Ramos (cell line): ENCODE data around the gene SHQ1.
"Not testable (repeated sequence)": the region's sequence is repeated elsewhere in the genome, so short reads cannot be mapped to it uniquely, and the experiment has no call there.

Source experiments
- in situ Hi-C: fragments of 300-500 bp; cut with MboI; formaldehyde crosslinking; loops from one replicate; pipeline ENCODE4 v1.14.3; 2022; ENCODE audit warnings: low sequenced_read_pairs; ENCODE audit not compliant: unreplicated experiment

The SHQ1 gene

GRCh38 chr3:72761410-72761809 lies 86.8 kb downstream of the SHQ1 start:
- in situ Hi-C loops: no loop called here

DNA sequence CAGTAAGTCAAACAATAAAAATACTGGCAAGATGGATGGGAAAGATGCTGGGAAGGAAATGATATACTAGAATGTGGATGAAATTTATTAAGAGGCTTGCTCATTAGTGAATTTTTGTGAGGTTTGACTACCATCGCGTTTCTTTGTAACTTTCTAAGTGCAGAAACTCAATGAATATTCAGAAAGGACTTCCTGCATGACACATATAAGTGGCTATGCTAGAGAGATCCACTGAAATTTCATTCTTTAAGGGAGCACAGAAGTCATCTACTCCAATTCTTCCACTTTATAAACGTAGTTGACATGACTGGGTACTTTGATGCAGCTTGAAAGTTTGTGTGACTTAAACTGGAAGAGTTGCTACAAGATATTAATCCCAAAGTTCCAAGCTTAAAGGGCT lies 88.0 kb downstream of the SHQ1 start:
- in situ Hi-C loops: no loop called here

- in situ Hi-C loops: no loop called here
These were observed 91.3 kb downstream of the SHQ1 start for GRCh38 chr3:72756900-72757299.

DNA sequence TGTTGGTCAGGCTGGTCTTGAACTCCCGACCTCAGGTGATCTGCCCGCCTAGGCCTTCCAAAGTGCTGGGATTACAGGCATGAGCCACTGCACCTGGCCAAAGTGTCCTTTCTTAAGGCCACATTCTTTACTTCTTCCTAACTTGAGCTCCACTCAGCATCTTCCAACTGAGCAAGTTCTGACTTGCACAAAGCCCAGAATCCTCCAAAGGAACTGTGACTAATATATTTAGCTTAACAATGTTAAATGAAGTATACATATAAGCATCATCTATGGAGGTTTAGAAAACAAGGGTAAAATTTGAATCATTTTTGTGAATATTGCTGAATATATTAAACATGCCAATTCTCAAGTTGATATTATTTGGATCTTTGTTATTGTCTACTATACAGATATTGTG lies 93.7 kb downstream of the SHQ1 start:
- in situ Hi-C loops: no loop called here

- in situ Hi-C loops: no loop called here
These were observed 94.8 kb downstream of the SHQ1 start for GRCh38 chr3:72753495-72753894.

DNA sequence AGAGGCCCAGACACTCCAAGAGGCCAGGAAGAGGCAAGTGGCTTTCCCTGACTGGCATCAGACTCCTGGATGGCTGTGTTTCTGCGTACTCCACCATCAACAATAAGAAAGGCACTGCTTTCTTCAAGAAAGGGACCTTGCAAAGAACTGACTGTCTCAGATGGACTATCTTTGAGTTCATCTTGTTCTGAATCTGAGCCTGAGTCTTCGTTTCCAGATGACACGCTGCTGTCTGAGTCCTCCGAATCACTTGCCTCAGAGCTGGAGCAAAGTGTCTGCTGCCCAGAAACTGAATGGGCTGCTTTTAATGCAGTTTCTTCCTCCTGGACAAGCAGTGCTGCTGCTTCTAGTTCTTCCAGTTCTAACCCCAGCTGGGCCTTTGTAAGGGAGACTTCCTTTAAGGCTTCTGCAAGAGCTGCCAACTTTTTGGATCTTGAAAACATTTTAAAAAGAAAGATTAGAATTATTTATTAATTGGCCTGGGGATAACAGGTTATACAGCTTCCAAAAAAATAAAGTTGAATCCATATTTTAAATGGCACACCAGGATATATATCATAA lies 97.8 kb downstream of the SHQ1 start:
- in situ Hi-C loops: no loop called here

- in situ Hi-C loops: no loop called here
These were observed 99.6 kb downstream of the SHQ1 start for GRCh38 chr3:72748659-72749058.

DNA sequence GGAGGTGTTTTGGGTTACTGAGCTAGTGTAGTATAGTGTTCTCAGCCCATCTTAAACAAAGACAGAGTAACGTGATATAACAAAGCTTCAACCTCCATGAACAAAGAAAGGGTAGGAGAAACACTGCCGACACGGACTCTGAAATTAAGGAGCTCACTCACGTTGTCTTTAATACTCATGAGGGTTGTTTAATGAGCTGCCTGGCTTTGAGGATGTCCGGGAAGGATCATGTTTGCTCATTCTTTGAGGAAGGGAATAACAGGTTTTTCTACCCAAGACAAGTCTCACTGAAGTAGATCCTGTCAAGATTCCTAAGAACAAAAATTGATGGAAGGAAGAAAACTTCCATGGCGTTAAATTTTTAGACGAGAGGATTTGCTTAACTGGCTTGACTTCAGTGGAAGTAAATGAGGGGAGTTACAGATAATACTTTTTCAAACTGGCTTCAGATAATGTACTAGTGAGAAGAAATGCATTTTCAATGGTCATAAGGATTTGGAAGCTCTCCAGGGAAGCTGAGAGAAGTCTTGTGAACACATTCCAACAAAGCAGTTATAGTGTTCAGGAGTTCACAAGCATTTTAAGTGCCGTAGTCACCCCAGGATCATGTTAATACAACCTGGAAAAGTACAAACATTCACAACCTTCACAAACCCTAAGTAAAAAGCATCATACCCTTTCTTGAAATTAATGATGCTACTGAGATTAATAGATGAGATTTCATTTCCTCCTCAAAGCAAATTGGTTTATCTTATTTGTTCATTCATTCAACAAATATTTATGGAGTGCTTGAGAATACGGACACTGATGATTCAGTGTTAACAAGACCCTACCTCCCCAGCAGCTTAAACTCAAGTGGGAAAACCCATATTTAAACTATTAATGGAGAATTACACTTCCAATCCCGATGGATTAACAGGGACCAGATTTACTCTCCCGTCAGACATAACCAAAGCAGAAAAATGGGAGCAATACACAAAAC lies 101.5 kb downstream of the SHQ1 start:
- in situ Hi-C loops: no loop called here

GRCh38 chr3:72745146-72745999 lies 102.9 kb downstream of the SHQ1 start:
- in situ Hi-C loops: no loop called here

GRCh38 chr3:72744330-72744729 lies 103.9 kb downstream of the SHQ1 start:
- in situ Hi-C loops: no loop called here

GRCh38 chr3:72739531-72740466 lies 108.4 kb downstream of the SHQ1 start:
- in situ Hi-C loops: no loop called here

DNA sequence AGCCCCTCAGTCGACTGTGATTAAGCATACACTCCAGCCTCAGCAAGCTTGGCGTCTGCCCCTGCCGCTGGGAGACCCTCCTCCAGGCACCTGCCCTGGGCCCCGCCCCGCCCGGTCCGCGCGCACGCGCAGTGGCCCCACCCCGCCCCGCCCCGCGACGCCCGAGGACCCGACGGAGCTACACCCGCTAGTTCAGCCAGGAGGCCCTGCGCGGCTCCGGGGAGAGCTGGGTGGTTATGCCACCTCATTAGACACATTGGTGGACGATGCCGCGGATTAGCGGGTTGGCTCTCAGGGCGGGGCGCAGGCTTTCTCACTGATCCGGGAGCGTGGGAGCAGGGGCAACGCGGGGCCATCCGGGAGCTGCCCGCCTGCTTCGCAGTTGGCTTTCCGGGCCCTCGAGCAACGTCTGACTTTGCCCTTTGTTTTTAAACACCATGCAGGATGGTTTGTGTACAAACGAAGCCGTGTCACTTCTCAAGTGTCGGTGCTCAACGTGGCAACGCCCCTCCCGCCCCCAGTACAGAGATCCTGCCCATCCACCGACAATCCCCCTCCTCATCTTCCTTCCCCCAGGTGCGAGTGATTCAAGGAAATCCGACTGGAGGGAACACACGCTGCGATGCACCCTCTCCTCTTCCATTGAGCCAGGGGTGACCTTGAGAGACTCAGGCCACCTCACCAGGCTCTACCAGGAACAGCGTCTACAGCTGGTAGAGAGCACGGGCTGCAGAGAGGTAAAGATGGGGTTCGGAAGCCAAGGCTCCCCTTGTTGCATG lies 109.3 kb downstream of the SHQ1 start:
- in situ Hi-C loops: no loop called here

DNA sequence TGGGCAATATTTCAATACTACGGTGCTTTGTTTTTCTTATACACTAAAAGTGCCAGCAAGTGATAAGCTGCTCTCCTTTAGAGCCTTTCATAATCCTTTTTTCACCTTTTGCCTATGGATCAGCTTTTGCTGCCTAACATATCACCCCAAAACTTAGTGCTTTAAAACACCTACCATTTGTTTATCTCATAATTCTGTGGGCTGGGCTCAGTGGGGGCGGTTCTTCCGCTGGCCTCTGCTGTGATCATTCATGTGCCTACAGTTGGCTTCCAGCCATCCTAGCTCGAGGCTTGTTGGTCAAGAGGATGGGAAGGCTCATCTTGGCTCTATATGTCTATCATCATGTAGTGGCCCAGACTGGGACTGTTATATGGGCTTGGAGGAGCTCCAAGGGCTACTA lies 113.2 kb downstream of the SHQ1 start:
- in situ Hi-C loops: not testable (repeated sequence)

DNA sequence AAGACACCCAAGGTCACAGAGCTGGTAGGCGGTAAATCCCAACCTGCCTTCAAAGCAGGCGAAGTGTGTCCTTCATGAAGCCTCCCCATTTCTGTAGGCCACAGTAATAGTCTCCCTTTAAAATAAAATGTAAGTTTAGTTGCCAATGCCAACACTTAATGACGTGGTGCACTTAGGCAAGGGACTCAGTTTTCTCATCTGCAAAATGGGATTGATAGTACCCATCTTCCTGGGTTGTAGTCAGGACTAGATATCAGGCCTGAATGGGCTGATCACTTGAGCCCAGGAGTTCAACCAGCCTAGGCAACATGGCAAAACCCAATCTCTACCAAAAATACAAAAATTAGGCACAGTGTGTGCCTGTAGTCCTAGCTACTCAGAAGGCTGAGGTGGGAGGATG lies 114.6 kb downstream of the SHQ1 start:
- in situ Hi-C loops: no loop called here

DNA sequence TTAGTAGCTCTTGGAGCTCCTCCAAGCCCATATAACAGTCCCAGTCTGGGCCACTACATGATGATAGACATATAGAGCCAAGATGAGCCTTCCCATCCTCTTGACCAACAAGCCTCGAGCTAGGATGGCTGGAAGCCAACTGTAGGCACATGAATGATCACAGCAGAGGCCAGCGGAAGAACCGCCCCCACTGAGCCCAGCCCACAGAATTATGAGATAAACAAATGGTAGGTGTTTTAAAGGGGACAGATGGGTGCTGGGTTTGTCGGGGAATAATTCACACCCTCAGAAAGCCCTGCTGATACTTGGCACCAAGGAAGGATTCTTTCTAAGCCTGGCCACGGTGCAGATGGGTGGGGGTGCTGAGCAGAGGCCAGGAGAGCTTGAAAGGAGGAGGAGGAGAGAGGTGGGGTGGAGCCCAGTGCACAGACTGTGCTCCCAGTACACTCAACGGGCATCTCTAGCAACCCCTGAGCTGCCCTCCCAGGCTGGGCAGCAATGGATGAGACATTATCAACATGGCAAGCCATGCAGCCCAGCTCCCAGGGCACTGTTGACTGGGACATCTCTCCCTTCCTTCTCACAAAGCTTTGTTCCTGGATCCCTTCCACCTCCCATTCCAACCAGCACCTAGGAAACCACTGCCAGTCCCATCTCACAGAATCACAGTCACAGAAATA lies 115.4 kb downstream of the SHQ1 start:
- in situ Hi-C loops: not testable (repeated sequence)

DNA sequence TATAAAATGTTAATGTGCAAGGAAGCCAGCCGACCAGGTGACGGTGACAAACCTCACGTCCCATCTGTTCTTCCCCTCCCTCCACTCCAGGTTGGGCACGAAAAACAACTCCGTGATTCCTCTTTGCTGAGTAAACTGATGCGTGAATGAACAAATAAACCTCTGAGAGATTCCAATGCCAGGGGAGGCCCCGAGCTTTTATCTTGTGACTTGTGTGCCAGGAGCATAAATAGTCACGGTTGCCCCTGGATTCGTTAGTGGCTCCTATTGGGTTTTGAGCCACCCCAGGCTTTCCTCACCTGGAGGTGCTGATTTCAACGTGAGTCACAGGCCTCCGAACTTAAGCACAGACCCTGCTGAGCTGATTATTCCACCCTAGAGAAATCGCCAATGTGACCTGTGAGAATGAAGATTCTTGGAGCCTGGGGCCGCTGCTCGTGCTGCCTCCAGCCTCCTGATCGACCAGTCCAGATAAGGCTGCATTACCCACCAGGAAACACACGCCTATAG lies 119.2 kb downstream of the SHQ1 start:
- in situ Hi-C loops: no loop called here

DNA sequence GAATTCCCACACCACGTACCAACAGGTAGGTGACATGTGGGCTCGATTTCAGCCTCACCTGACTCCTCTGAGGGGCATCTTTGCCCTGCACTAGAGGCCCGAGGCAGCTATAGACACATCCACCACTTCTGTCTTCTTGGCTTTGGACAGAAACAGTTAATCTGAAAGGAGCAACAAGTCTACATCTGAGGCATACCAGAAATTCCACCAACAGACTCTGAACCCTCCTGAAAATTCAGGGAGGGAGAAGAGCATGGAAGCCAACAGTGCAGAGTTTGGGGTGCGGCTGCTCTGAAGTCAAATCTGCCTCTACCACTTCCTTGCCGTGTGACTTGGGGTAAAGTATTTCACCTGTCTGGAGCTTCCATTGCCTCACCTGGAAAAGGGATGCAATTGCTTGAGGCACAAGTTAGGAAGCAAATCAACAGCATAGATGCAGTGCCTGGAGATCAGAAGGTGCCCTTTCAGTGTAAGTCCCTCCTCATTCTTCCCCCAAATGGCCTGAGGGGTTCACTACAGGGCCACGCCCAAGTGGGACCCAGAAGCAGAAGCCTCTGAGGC lies 119.8 kb downstream of the SHQ1 start:
- in situ Hi-C loops: no loop called here

DNA sequence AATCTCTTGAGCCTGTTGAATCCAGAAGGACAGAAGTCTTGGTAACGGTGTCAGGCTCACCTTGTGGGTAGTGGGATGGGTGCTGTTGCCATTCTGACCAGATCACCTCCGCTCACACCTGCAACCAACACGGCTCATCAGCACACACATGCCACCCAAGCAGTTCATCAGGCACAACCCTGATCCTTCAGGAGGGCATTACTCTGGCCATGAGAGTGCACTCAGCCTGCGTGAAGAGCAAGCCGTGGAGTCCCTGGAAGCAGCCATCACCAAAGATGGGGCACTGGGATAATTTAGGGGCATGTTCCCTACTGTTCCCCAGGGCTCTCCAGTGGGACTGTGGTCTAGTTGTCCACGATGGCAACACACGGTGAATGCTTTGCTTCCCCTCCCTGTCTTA lies 120.5 kb downstream of the SHQ1 start:
- in situ Hi-C loops: no loop called here
